AG04450 (cell line): Measurements from ENCODE around the gene KRTAP5-6. TPM values are rescaled to one million over a fixed set of nuclear protein-coding genes. Genes with fewer than 3 reads are reported as not detected.

Experiments
- CTCF ChIA-PET: fragments of 300-600, 350-600 bp; formaldehyde crosslinking; extraction: SDS; loops from one replicate; lab custom pipeline; 2022; ENCODE audit warnings: antibody characterized with exemption, inconsistent platforms; lab: Charles Lee
- POLR2A ChIA-PET: fragments of 350-600 bp; formaldehyde crosslinking; extraction: SDS; loops from one replicate; lab custom pipeline; 2021; ENCODE audit warnings: antibody characterized with exemption, inconsistent platforms; lab: Yijun Ruan, JAX
- DNase-seq: peaks from one replicate; pipeline ENCODE4 v3.0.0-alpha.2; 2011; ENCODE audit warnings: low read depth, low spot score
- H3K27ac ChIP-seq: one replicate; pipeline ENCODE4 v1.5.1; 2012; ENCODE audit warnings: low read depth, low read length, control low read depth
- H3K27me3 ChIP-seq: one replicate; pipeline ENCODE4 v1.6.0; 2012; ENCODE audit warnings: low read length; ENCODE audit not compliant: control insufficient read depth, insufficient read depth
- H3K4me3 ChIP-seq: 2 replicates; pipeline ENCODE4 v1.5.1; 2011; ENCODE audit warnings: mild to moderate bottlenecking, low read depth, low read length, control low read depth
- H3K9me3 ChIP-seq: 2 replicates; pipeline ENCODE4 v1.5.1; 2012; ENCODE audit warnings: low read length; ENCODE audit not compliant: control insufficient read depth, insufficient read depth
- CTCF ChIP-seq: IDR thresholded peaks from 2 replicates; pipeline ENCODE4 v1.5.1; 2011; ENCODE audit warnings: low read depth, low read length, control low read depth, inconsistent platforms
- polyA plus RNA-seq: library from polyadenylated mRNA; depleted of rRNA; stranded (reverse); fragments of >200 nt; gene quantifications from 2 replicates; pipeline ENCODE4 v1.2.3, GENCODE V29; 2011

Gene KRTAP5-6
- polyA plus RNA-seq, 1 experiment = not detected

GRCh38 chr11:1699771-1700170, 2.8 kb downstream of the KRTAP5-6 start:
- ChIA-PET CTCF (interaction anchor here (0.6 kb wide), 1 partner anchor 21 kb away, joined by 3 read pairs; no protein-coding TSS in a partner anchor), POLR2A (no interaction called here)
- no peak for DNase-seq
- peaks cover 25% of the 10 kb centered on the region for H3K27me3 ChIP-seq
- no peak overlapping the region for H3K4me3 ChIP-seq
- no peaks in the 10 kb centered on the region; the same call in 1 of the 2 replicates for H3K9me3 ChIP-seq
- H3K27ac ChIP-seq = no peak overlapping the region
- TF ChIP-seq CTCF = no peak

GRCh38 chr11:1701091-1701807, 4.3 kb downstream of the KRTAP5-6 start:
- Histone ChIP-seq H3K9me3 (no peaks in the 10 kb centered on the region; the same call in 1 of the 2 replicates), H3K27me3 (peaks cover 30% of the 10 kb centered on the region), H3K4me3 (no peak overlapping the region), H3K27ac (no peak overlapping the region)
- CTCF ChIA-PET = interaction anchor here (0.9 to 2.9 kb wide), 5 partner anchors 8 to 450 kb away, joined by 3 to 19 read pairs (median 4); no protein-coding TSS in a partner anchor
- POLR2A ChIA-PET = no interaction called here
- TF ChIP-seq CTCF = no peak
- no peak for DNase-seq

- H3K27me3 ChIP-seq = peaks cover 35% of the 10 kb centered on the region
- no peak overlapping the region for H3K27ac ChIP-seq
- no peak for TF ChIP-seq CTCF
- H3K9me3 ChIP-seq = no peaks in the 10 kb centered on the region; the same call in 1 of the 2 replicates
- ChIA-PET POLR2A (no interaction called here), CTCF (interaction anchor here (0.6 to 2.9 kb wide), 2 partner anchors 50 to 130 kb away, joined by 3 to 19 read pairs; no protein-coding TSS in a partner anchor)
- H3K4me3 ChIP-seq = no peak overlapping the region
- DNase-seq = no peak
Measured at GRCh38 chr11:1702506-1702905, 5.5 kb downstream of the KRTAP5-6 start.

GRCh38 chr11:1703146-1703545, 6.2 kb downstream of the KRTAP5-6 start:
- ChIA-PET POLR2A (no interaction called here), CTCF (interaction anchor here (0.6 to 2.9 kb wide), 2 partner anchors 50 to 130 kb away, joined by 3 to 19 read pairs; no protein-coding TSS in a partner anchor)
- H3K27me3 ChIP-seq = peaks cover 35% of the 10 kb centered on the region
- no peaks in the 10 kb centered on the region; the same call in 1 of the 2 replicates for H3K9me3 ChIP-seq
- no peak for DNase-seq
- no peak overlapping the region for H3K4me3 ChIP-seq
- TF ChIP-seq CTCF = no peak
- H3K27ac ChIP-seq = no peak overlapping the region
